Neutrophil (primary cell): Measurements from ENCODE around the gene GOLGA7B.

Experiments
- H3K27ac ChIP-seq: fragments of 200-600 bp; sonication (generic); 2 replicates; pipeline ENCODE4 v1.5.1; 2016; ENCODE audit warnings: mild to moderate bottlenecking, moderate library complexity
- H3K27me3 ChIP-seq: fragments of 200-600 bp; sonication (generic); 2 replicates; pipeline ENCODE4 v1.6.0; 2016; ENCODE audit warnings: mild to moderate bottlenecking
- H3K36me3 ChIP-seq: fragments of 200-600 bp; sonication (generic); 2 replicates; pipeline ENCODE4 v1.5.1; 2017
- H3K4me1 ChIP-seq, 2 experiments: fragments of 200-600 bp in 1 of 2; sonication (generic) in 1 of 2; 1 replicate in 1 of 2; 2 replicates in 1 of 2; pipeline versions ENCODE4 v1.5.1 to v1.6.1; 2013 to 2016; ENCODE audit warnings: low read depth in 1 of 2, low read length in 1 of 2, mild to moderate bottlenecking in 1 of 2, moderate library complexity in 1 of 2; ENCODE audit not compliant: control insufficient read depth in 1 of 2, insufficient read depth in 1 of 2
- H3K4me3 ChIP-seq, 2 experiments: fragments of 200-600 bp in 1 of 2; sonication (generic) in 1 of 2; 1 replicate in 1 of 2; 2 replicates in 1 of 2; pipeline ENCODE4 v1.5.1; 2013 to 2016; ENCODE audit warnings: low read depth in 1 of 2, low read length in 1 of 2, mild to moderate bottlenecking in 1 of 2, moderate library complexity in 1 of 2
- H3K9me3 ChIP-seq: fragments of 200-600 bp; sonication (generic); 2 replicates; pipeline ENCODE4 v1.5.1; 2016
- TF ChIP-seq, protein P1 (sequence below): fragments of 200-600 bp; sonication (generic); IDR thresholded peaks from 2 replicates; pipeline ENCODE4 v1.5.1; 2016; ENCODE audit warnings: antibody characterized with exemption

GOLGA7B gene

DNA sequence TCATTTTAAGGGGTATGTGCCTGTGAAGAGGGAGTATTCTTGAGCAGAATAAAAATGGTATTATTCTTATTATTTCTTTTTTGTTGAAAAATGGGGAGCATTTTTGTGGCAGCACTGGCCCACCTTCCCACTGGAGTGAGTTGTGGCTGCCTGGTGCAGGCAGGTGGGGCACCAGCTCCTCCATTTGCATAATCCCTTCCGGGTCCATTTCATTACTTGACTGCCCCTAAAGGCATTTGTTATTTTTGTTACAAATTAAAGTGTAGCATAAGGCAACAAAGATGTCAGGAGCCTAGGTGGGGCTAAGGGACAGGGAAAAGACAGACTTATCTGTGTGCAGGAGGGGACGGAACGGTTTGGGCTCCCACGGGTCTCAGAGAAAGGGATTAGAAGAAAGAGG lies 26.8 kb downstream of the GOLGA7B start:
- TF ChIP-seq, protein P1, sequence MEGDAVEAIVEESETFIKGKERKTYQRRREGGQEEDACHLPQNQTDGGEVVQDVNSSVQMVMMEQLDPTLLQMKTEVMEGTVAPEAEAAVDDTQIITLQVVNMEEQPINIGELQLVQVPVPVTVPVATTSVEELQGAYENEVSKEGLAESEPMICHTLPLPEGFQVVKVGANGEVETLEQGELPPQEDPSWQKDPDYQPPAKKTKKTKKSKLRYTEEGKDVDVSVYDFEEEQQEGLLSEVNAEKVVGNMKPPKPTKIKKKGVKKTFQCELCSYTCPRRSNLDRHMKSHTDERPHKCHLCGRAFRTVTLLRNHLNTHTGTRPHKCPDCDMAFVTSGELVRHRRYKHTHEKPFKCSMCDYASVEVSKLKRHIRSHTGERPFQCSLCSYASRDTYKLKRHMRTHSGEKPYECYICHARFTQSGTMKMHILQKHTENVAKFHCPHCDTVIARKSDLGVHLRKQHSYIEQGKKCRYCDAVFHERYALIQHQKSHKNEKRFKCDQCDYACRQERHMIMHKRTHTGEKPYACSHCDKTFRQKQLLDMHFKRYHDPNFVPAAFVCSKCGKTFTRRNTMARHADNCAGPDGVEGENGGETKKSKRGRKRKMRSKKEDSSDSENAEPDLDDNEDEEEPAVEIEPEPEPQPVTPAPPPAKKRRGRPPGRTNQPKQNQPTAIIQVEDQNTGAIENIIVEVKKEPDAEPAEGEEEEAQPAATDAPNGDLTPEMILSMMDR: no peak
- Histone ChIP-seq H3K9me3 (no peaks in the 10 kb centered on the region), H3K36me3 (no peaks in the 10 kb centered on the region), H3K27me3 (peaks cover 27% of the 10 kb centered on the region), H3K4me1 (no peaks in the 10 kb centered on the region), H3K4me3 (no peak overlapping the region), H3K27ac (no peak overlapping the region)

DNA sequence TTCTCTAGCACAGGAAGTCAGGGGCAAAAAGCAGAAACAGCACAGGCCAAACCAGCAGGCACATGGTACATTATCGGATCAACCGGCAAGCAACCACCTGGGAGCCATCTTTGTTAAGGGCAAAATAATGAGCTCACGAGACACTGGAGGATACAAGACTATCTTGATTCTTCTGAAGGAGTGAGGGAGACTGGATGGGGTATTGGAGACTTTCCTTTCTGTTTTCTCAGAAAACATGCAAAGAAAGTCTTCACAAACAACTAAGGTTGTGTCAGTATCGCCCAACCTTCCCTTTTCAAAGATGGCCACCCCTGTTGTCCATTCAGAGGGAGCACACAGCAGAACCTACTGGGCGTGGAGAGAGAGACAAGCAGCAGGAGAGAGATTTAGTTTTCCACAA lies 29.6 kb downstream of the GOLGA7B start:
- H3K27ac ChIP-seq: no peak overlapping the region
- H3K4me1 ChIP-seq: no peaks in the 10 kb centered on the region
- H3K27me3 ChIP-seq: peaks cover 10% of the 10 kb centered on the region
- no peak overlapping the region for H3K4me3 ChIP-seq
- no peaks in the 10 kb centered on the region for H3K9me3 ChIP-seq
- TF ChIP-seq, protein P1: no peak
- no peaks in the 10 kb centered on the region for H3K36me3 ChIP-seq

DNA sequence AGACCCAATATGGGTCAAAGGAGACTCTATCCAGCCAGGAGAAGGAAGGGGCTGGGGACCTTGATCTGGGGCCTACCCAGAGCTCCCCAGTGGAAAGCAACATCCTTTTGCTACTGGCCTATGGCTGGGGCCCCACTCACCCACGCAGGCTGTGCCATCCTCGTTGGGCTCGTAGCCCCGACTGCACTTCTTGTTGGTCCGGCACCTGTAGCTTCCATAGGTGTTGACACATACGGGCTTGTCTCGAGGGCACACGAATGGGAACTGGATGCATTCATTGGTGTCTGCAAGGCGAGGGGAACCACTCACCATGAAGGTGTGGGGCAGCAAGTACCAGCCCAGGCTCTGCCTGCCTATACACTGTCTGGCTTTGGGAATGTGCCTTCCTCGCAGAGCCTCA lies 30.5 kb downstream of the GOLGA7B start:
- Histone ChIP-seq H3K27me3 (peaks cover 10% of the 10 kb centered on the region), H3K27ac (no peak overlapping the region), H3K9me3 (no peaks in the 10 kb centered on the region), H3K4me3 (no peak overlapping the region), H3K36me3 (no peaks in the 10 kb centered on the region), H3K4me1 (no peaks in the 10 kb centered on the region)
- TF ChIP-seq, protein P1: no peak

DNA sequence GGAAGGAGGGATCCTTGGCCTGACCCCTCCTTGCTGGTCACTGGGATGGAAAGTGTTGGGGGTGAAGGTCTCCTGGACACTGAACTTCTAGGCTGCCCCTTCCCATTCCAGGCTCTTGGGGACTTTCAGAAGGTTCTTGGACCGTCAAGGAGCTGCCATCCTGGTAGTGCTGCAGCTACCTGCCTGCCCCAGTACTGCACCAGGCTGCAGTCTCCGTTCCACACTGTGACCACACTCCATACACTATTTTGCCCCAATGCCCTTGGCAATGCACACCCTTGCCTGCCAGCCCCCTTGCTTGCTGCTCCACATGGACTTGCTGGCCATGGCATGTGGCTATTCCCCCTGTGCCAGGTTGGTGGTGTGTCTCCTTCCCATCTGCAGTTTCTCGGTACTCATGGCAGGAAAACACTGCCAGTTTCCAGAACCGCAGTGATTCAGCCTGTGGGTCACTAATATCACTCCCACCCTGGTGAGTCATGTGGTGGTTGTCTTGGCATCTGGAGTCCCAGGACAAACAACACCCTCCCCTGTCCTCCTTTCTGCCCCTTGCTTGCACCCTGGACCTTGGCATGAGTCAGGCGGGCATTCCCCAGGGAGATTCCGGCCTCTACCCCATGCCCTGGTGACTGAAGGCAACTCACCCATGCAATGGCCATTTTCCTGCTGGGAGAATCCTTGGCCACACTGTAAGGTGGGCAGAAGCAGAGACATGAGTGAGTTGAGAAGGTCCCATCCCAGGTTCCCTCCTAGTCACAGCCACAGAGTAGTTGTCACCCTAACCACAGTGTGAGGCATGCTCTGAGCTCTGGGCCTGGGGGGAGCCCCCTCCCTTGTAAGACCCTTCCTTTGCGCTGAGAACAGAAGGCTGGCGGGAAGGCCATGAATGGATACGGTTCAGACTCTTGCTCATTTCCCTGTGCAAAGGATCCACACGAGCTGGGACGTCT lies 32.8 kb downstream of the GOLGA7B start:
- peaks cover 5% of the 10 kb centered on the region for H3K27me3 ChIP-seq

DNA sequence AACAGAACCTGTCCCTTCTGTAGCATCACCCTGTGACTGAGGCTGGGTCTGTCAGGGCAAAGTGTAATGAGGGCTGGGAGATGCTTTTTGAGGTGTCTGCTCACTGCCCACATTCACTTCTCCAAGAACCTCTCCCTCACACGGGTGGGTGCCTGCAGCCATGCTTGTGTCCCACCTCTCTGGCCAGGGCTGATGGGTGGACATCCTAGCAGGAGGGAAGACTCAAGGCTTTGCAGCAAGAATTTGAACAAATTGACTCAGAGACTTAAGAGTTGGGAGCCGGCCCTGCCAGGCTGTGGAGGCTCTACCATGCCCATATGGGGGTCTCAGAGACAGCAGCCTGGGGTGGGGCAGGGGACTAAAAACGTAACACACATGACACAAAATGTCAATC lies 33.4 kb downstream of the GOLGA7B start:
- TF ChIP-seq, protein P1: no peak
- H3K4me1 ChIP-seq: no peaks in the 10 kb centered on the region
- H3K27ac ChIP-seq: no peak overlapping the region
- H3K4me3 ChIP-seq: no peak overlapping the region
- peaks cover 5% of the 10 kb centered on the region for H3K27me3 ChIP-seq
- no peaks in the 10 kb centered on the region for H3K36me3 ChIP-seq
- no peaks in the 10 kb centered on the region for H3K9me3 ChIP-seq

More for the DNA sequence above, 32.8 kb downstream of the GOLGA7B start:
- H3K4me1 ChIP-seq: no peaks in the 10 kb centered on the region
- H3K27ac ChIP-seq: no peak overlapping the region
- TF ChIP-seq, protein P1: no peak
- H3K9me3 ChIP-seq: no peaks in the 10 kb centered on the region
- no peaks in the 10 kb centered on the region for H3K36me3 ChIP-seq
- H3K4me3 ChIP-seq: no peak overlapping the region
